Spleen (tissue), 7 donors: ENCODE data around the gene KLHL21.

Experiments
- CTCF ChIP-seq, 11 experiments: fragments of 200-600 bp in 7 of 11; fragments of 450-650 bp in 4 of 11; sonication (generic) in 4 of 11; IDR thresholded peaks in 8 of 11; conservative IDR thresholded peaks in 3 of 11; 1 replicate in 7 of 11; 2 replicates in 4 of 11; pipeline versions ENCODE4 v1.4.0 to v1.8.0; 2016 to 2021; ENCODE audit warnings: antibody characterized with exemption in 11 of 11, inconsistent platforms in 4 of 11, mild to moderate bottlenecking in 1 of 11
- POLR2A ChIP-seq, 3 donors: fragments of 450-650 bp; IDR thresholded peaks; one replicate each; pipeline ENCODE4 v1.5.1; 2017; ENCODE audit warnings: antibody characterized with exemption in 3 of 3, mild to moderate bottlenecking in 1 of 3
- POLR2AphosphoS5 ChIP-seq, 3 donors: sonication (generic); formaldehyde crosslinking; IDR thresholded peaks; one replicate each; pipeline ENCODE4 v1.5.1; 2017; ENCODE audit warnings: antibody characterized with exemption in 3 of 3
- donor health status: DM: no; HTN: no; CAD: no; lungs with moderate emphysema.
- donor health status: DM: no; HTN: no; CAD: no.
- donor health status: DM: no; HTN: no; CAD: no.

GRCh38 chr1:6577831-6578525, 24.7 kb downstream of the KLHL21 start:
- TF ChIP-seq CTCF (IDR thresholded peaks at IDR 0.05 in 8 of 11, conservative IDR thresholded peaks at IDR 0.05 in 3 of 11) = no peak
- no peak for TF ChIP-seq POLR2A (IDR thresholded peaks at IDR 0.05)
- TF ChIP-seq POLR2AphosphoS5 (IDR thresholded peaks at IDR 0.05) = no peak
